Neural crest cell (in vitro differentiated cells): ENCODE measurements around the gene PRIM2. TPM values are rescaled to one million over a fixed set of nuclear protein-coding genes. Genes with fewer than 3 reads are reported as not detected.

Source experiments
- DNase-seq: peaks from one replicate; pipeline ENCODE4 v3.0.0; 2021; ENCODE audit warnings: low read depth, mixed read lengths, low spot score
- H3K27ac Mint-ChIP-seq: one replicate; pipeline ENCODE4 v1.8.0; 2021; ENCODE audit warnings: mild to moderate bottlenecking, mixed read lengths; ENCODE audit not compliant: unreplicated experiment
- H3K27me3 Mint-ChIP-seq: 2 replicates; pipeline ENCODE4 v1.8.0; 2021; ENCODE audit warnings: low read depth, mild to moderate bottlenecking, mixed read lengths
- H3K36me3 Mint-ChIP-seq: 2 replicates; pipeline ENCODE4 v1.8.0; 2021; ENCODE audit warnings: low read depth, mild to moderate bottlenecking, mixed read lengths
- H3K4me1 Mint-ChIP-seq: 2 replicates; pipeline ENCODE4 v1.8.0; 2021; ENCODE audit warnings: mixed read lengths
- H3K4me3 Mint-ChIP-seq: one replicate; pipeline ENCODE4 v1.8.0; 2021; ENCODE audit warnings: mild to moderate bottlenecking, mixed read lengths
- H3K9me3 Mint-ChIP-seq: 2 replicates; pipeline ENCODE4 v1.8.0; 2021; ENCODE audit warnings: mixed read lengths
- CTCF ChIP-seq: fragments of 200-600 bp; sonication (generic); conservative IDR thresholded peaks from 2 replicates; pipeline ENCODE4 v1.5.0; 2021; ENCODE audit warnings: antibody characterized with exemption, mild to moderate bottlenecking
- total RNA-seq: library from RNA; stranded (reverse); gene quantifications from 2 replicates; pipeline ENCODE4 v1.2.1, GENCODE V29; 2021

PRIM2 gene
- total RNA-seq, 1 donor from 2014 or later: 35.6 TPM

- no peak for DNase-seq
- no peaks in the 10 kb centered on the region for H3K9me3 Mint-ChIP-seq
- peak overlapping the region; percentile 55 for H3K4me3 Mint-ChIP-seq
- peaks cover 25% of the 10 kb centered on the region for H3K4me1 Mint-ChIP-seq
- no peaks in the 10 kb centered on the region for H3K27me3 Mint-ChIP-seq
- H3K36me3 Mint-ChIP-seq: peaks cover 8% of the 10 kb centered on the region
- TF ChIP-seq CTCF: no peak
- H3K27ac Mint-ChIP-seq: no peak overlapping the region
Measured at GRCh38 chr6:57315851-57316250, 1.6 kb upstream of the PRIM2 start.

GRCh38 chr6:57316581-57317059 is 810 bp upstream of the PRIM2 start:
- peak overlapping the region; percentile 69 for H3K27ac Mint-ChIP-seq
- H3K4me1 Mint-ChIP-seq: peaks cover 25% of the 10 kb centered on the region
- no peaks in the 10 kb centered on the region for H3K9me3 Mint-ChIP-seq
- DNase-seq: peak; percentile 77
- TF ChIP-seq CTCF: peak; percentile 91
- peak overlapping the region; percentile 99 for H3K4me3 Mint-ChIP-seq
- H3K36me3 Mint-ChIP-seq: peaks cover 14% of the 10 kb centered on the region
- H3K27me3 Mint-ChIP-seq: no peaks in the 10 kb centered on the region

- Mint-ChIP-seq H3K27me3 (no peaks in the 10 kb centered on the region), H3K4me3 (no peak overlapping the region), H3K36me3 (peaks cover 45% of the 10 kb centered on the region), H3K4me1 (peaks cover 2% of the 10 kb centered on the region), H3K27ac (no peak overlapping the region), H3K9me3 (peaks cover 13% of the 10 kb centered on the region)
- peak; percentile 67 for TF ChIP-seq CTCF
- no peak for DNase-seq
Measured at GRCh38 chr6:57324538-57324937, 7.1 kb downstream of the PRIM2 start.

- DNase-seq: no peak
- TF ChIP-seq CTCF: no peak
- H3K9me3 Mint-ChIP-seq: peaks cover 27% of the 10 kb centered on the region
- H3K36me3 Mint-ChIP-seq: peaks cover 62% of the 10 kb centered on the region
- no peak overlapping the region for H3K27ac Mint-ChIP-seq
- no peaks in the 10 kb centered on the region for H3K27me3 Mint-ChIP-seq
- H3K4me3 Mint-ChIP-seq: no peak overlapping the region
- no peaks in the 10 kb centered on the region for H3K4me1 Mint-ChIP-seq
Measured at GRCh38 chr6:57327311-57327710, 9.9 kb downstream of the PRIM2 start.

GRCh38 chr6:57328074-57328473 is 10.6 kb downstream of the PRIM2 start:
- Mint-ChIP-seq H3K27me3 (no peaks in the 10 kb centered on the region), H3K4me1 (no peaks in the 10 kb centered on the region), H3K27ac (no peak overlapping the region), H3K4me3 (no peak overlapping the region), H3K9me3 (peaks cover 27% of the 10 kb centered on the region), H3K36me3 (peaks cover 65% of the 10 kb centered on the region)
- TF ChIP-seq CTCF: no peak
- no peak for DNase-seq
